SK-N-SH treated with all-trans-retinoic acid at 6 μM for 48 hours (cell line): ENCODE data around the gene C17orf78.

Experiments used
- ATAC-seq: fragments of 200-7000 bp; cut with Tn5 transposase; 3 replicates; pipeline ENCODE4 v1.9.1; 2020; ENCODE audit warnings: mild to moderate bottlenecking, moderate library complexity
- ARNTL ChIP-seq: fragments of 450-650 bp; formaldehyde crosslinking; IDR thresholded peaks from 2 replicates; pipeline ENCODE4 v1.5.0; 2020; ENCODE audit warnings: low read depth, mild to moderate bottlenecking, moderate library complexity, borderline replicate concordance
- CSDC2 ChIP-seq: fragments of 250-450 bp; sonication (Bioruptor Pico); IDR thresholded peaks from 2 replicates; pipeline ENCODE4 v1.5.0; 2020; ENCODE audit warnings: mild to moderate bottlenecking, moderate library complexity
- ESRRG ChIP-seq: fragments of 250-450 bp; sonication (Bioruptor Pico); IDR thresholded peaks from 2 replicates; pipeline ENCODE4 v1.6.1; 2021; ENCODE audit warnings: mild to moderate bottlenecking
- ISL1 ChIP-seq: fragments of 250-450 bp; sonication (Bioruptor Pico); IDR thresholded peaks from 2 replicates; pipeline ENCODE4 v2.1.2; 2022; ENCODE audit warnings: mild to moderate bottlenecking, moderate library complexity
- OSR1 ChIP-seq: fragments of 250-450 bp; sonication (Bioruptor Pico); IDR thresholded peaks from 2 replicates; pipeline ENCODE4 v1.8.0; 2022; ENCODE audit warnings: moderate library complexity, mild to moderate bottlenecking, inconsistent platforms
- PPARA ChIP-seq: fragments of 250-450 bp; sonication (Bioruptor Pico); IDR thresholded peaks from 2 replicates; pipeline ENCODE4 v1.5.0; 2020; ENCODE audit warnings: mild to moderate bottlenecking, borderline replicate concordance
- RARB ChIP-seq: fragments of 250-450 bp; sonication (Bioruptor Pico); IDR thresholded peaks from 2 replicates; pipeline ENCODE4 v1.8.0; 2021; ENCODE audit warnings: mild to moderate bottlenecking, moderate library complexity
- SNAI2 ChIP-seq: fragments of 250-450 bp; sonication (Bioruptor Pico); IDR thresholded peaks from 2 replicates; pipeline ENCODE4 v1.5.0; 2020; ENCODE audit warnings: mild to moderate bottlenecking, moderate library complexity
- TCF4 ChIP-seq: fragments of 250-450 bp; sonication (Bioruptor Pico); IDR thresholded peaks from 2 replicates; pipeline ENCODE4 v1.8.0; 2021; ENCODE audit warnings: mild to moderate bottlenecking, moderate library complexity, borderline replicate concordance
- TOX ChIP-seq: fragments of 250-450 bp; sonication (Bioruptor Pico); IDR thresholded peaks from 2 replicates; pipeline ENCODE4 v1.8.0; 2021; ENCODE audit warnings: mild to moderate bottlenecking, moderate library complexity, borderline replicate concordance
- ZFP3 ChIP-seq: fragments of 250-450 bp; sonication (Bioruptor Pico); IDR thresholded peaks from 2 replicates; pipeline ENCODE4 v1.5.0; 2020; ENCODE audit warnings: mild to moderate bottlenecking, moderate library complexity
- ZFP30 ChIP-seq: fragments of 450-650 bp; formaldehyde crosslinking; IDR thresholded peaks from 2 replicates; pipeline ENCODE4 v1.5.0; 2022; ENCODE audit warnings: mild to moderate bottlenecking, moderate library complexity
- ZNF565 ChIP-seq: fragments of 450-650 bp; formaldehyde crosslinking; conservative IDR thresholded peaks from 2 replicates; pipeline ENCODE4 v1.5.0; 2020; ENCODE audit warnings: low read depth, mild to moderate bottlenecking, moderate library complexity
- ZNF70 ChIP-seq: fragments of 450-650 bp; formaldehyde crosslinking; IDR thresholded peaks from 2 replicates; pipeline ENCODE4 v1.5.0; 2020; ENCODE audit warnings: mild to moderate bottlenecking, moderate library complexity
- ZNF8 ChIP-seq: fragments of 450-650 bp; formaldehyde crosslinking; IDR thresholded peaks from 2 replicates; pipeline ENCODE4 v1.5.0; 2020; ENCODE audit warnings: mild to moderate bottlenecking, moderate library complexity
- TF ChIP-seq, protein P1 (sequence below): fragments of 250-450 bp; sonication (Bioruptor Pico); IDR thresholded peaks from 2 replicates; pipeline ENCODE4 v1.8.0; 2020; ENCODE audit warnings: mild to moderate bottlenecking, moderate library complexity, borderline replicate concordance
- TF ChIP-seq, protein P2 (sequence below): fragments of 250-450 bp; sonication (Bioruptor Pico); IDR thresholded peaks from 2 replicates; pipeline ENCODE4 v1.5.1; 2021; ENCODE audit warnings: mild to moderate bottlenecking, moderate library complexity
- TF ChIP-seq, protein P3 (sequence below): fragments of 250-450 bp; sonication (Bioruptor Pico); IDR thresholded peaks from 2 replicates; pipeline ENCODE4 v1.8.0; 2021; ENCODE audit warnings: low read depth, mild to moderate bottlenecking, moderate library complexity, borderline replicate concordance
- TF ChIP-seq, protein P4 (sequence below): fragments of 250-450 bp; sonication (Bioruptor Pico); IDR thresholded peaks from 2 replicates; pipeline ENCODE4 v1.5.0; 2020; ENCODE audit warnings: mild to moderate bottlenecking, moderate library complexity
- TF ChIP-seq, protein P5 (sequence below): fragments of 250-450 bp; sonication (Bioruptor Pico); IDR thresholded peaks from 2 replicates; pipeline ENCODE4 v1.5.1; 2020; ENCODE audit warnings: low read depth, mild to moderate bottlenecking, moderate library complexity

The C17orf78 gene

DNA sequence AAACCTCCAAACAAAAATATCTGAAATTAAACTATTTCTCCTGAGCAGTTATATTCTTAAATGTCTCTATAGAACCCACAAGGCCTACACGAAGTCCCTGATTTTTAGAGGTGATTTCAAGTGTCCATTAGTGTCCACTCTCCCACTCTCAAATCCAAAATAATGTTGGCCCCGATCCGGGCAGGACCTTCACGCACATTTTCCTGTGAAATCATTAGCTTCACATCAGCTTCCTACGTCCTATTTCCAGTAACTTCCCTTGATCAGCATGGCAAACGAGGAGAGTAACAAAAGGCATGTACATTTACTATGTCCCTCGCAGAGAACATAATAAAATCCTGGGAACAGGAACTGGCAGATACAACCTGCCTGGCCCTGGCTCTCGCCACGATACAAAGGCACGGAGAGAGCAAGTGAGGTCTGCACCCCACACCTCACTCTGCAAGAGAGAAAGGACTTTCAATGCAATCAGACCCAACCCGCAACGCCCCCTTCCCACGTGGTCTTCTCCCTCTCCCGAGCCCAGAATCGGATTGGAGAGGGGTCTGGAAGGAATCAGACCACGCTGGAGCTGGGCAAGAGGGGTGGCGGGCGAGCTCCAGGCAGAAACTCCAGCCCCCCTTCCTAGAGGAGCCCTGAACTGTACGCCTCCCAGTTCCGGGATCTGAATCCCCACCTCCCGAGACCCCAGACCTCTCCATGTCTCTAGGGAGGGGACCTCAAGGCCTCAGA, 17.5 kb upstream of the C17orf78 start:
- peak; percentile 68 for ATAC-seq
- TF ChIP-seq ZNF8 (CRISPR knock-in tag), result no peak
- TF ChIP-seq ESRRG, result no peak
- TF ChIP-seq, protein P1, sequence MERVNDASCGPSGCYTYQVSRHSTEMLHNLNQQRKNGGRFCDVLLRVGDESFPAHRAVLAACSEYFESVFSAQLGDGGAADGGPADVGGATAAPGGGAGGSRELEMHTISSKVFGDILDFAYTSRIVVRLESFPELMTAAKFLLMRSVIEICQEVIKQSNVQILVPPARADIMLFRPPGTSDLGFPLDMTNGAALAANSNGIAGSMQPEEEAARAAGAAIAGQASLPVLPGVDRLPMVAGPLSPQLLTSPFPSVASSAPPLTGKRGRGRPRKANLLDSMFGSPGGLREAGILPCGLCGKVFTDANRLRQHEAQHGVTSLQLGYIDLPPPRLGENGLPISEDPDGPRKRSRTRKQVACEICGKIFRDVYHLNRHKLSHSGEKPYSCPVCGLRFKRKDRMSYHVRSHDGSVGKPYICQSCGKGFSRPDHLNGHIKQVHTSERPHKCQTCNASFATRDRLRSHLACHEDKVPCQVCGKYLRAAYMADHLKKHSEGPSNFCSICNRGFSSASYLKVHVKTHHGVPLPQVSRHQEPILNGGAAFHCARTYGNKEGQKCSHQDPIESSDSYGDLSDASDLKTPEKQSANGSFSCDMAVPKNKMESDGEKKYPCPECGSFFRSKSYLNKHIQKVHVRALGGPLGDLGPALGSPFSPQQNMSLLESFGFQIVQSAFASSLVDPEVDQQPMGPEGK (CRISPR knock-in tag), result no peak
- no peak for TF ChIP-seq PPARA
- TF ChIP-seq TCF4 (CRISPR knock-in tag), result no peak
- TF ChIP-seq ZFP3, result no peak
- no peak for TF ChIP-seq SNAI2 (CRISPR knock-in tag)
- TF ChIP-seq, protein P2, sequence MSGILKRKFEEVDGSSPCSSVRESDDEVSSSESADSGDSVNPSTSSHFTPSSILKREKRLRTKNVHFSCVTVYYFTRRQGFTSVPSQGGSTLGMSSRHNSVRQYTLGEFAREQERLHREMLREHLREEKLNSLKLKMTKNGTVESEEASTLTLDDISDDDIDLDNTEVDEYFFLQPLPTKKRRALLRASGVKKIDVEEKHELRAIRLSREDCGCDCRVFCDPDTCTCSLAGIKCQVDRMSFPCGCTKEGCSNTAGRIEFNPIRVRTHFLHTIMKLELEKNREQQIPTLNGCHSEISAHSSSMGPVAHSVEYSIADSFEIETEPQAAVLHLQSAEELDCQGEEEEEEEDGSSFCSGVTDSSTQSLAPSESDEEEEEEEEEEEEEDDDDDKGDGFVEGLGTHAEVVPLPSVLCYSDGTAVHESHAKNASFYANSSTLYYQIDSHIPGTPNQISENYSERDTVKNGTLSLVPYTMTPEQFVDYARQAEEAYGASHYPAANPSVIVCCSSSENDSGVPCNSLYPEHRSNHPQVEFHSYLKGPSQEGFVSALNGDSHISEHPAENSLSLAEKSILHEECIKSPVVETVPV (CRISPR knock-in tag), result no peak
- no peak for TF ChIP-seq ARNTL
- TF ChIP-seq ZNF70 (CRISPR knock-in tag), result no peak

DNA sequence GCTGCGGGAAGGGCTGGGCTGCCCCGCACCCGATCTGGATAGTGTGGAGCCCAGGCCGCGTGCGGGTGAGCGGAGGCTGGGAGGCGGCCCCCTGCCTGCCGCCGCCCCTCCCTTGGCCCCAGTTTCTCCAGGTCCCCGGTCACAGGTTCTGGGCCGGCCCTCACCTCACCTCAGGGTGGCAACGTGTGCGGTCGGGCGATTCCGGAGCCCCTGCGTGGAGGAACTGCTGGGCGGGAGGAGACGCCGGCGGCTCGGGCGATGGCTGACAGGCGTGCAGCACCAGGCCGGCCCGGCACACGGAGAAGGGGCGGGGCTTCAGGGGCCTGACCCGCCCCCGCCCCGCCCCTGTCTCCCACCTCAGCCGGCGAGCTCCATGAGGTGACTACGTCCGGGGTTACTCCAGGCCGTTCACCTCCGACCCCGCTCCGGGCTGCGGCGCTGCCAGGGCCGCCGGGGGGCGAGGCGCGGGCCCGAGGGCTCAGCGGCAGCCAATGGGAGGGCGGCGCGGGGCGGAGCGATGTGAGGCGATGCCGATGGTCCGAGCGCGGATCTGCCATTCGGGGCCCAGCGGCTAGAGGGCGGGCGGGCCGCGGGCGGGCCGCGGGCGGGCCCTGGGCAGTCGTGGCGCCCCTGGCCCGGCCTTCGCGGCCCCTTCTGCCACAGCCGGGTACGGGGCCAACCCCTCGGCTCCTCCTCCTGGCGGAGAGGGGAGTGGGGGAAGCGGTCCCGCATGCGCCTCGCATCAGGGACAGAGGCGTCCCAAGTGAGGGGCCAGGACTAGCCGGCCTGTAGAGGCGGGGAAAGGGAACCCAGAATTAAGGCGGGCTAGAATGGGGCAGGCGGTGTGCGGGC, 16.7 kb upstream of the C17orf78 start:
- TF ChIP-seq RARB (CRISPR knock-in tag), result no peak
- TF ChIP-seq, protein P3, sequence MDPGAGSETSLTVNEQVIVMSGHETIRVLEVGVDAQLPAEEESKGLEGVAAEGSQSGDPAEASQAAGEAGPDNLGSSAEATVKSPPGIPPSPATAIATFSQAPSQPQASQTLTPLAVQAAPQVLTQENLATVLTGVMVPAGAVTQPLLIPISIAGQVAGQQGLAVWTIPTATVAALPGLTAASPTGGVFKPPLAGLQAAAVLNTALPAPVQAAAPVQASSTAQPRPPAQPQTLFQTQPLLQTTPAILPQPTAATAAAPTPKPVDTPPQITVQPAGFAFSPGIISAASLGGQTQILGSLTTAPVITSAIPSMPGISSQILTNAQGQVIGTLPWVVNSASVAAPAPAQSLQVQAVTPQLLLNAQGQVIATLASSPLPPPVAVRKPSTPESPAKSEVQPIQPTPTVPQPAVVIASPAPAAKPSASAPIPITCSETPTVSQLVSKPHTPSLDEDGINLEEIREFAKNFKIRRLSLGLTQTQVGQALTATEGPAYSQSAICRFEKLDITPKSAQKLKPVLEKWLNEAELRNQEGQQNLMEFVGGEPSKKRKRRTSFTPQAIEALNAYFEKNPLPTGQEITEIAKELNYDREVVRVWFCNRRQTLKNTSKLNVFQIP, result no peak
- TF ChIP-seq ZFP30 (CRISPR knock-in tag), result no peak
- no peak for TF ChIP-seq ISL1 (CRISPR knock-in tag)
- TF ChIP-seq, protein P2 (CRISPR knock-in tag), result no peak
- TF ChIP-seq ZFP3, result no peak
- no peak for TF ChIP-seq CSDC2
- no peak for TF ChIP-seq TOX (CRISPR knock-in tag)
- TF ChIP-seq, protein P4, sequence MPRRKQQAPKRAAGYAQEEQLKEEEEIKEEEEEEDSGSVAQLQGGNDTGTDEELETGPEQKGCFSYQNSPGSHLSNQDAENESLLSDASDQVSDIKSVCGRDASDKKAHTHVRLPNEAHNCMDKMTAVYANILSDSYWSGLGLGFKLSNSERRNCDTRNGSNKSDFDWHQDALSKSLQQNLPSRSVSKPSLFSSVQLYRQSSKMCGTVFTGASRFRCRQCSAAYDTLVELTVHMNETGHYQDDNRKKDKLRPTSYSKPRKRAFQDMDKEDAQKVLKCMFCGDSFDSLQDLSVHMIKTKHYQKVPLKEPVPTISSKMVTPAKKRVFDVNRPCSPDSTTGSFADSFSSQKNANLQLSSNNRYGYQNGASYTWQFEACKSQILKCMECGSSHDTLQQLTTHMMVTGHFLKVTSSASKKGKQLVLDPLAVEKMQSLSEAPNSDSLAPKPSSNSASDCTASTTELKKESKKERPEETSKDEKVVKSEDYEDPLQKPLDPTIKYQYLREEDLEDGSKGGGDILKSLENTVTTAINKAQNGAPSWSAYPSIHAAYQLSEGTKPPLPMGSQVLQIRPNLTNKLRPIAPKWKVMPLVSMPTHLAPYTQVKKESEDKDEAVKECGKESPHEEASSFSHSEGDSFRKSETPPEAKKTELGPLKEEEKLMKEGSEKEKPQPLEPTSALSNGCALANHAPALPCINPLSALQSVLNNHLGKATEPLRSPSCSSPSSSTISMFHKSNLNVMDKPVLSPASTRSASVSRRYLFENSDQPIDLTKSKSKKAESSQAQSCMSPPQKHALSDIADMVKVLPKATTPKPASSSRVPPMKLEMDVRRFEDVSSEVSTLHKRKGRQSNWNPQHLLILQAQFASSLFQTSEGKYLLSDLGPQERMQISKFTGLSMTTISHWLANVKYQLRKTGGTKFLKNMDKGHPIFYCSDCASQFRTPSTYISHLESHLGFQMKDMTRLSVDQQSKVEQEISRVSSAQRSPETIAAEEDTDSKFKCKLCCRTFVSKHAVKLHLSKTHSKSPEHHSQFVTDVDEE, result no peak
- TF ChIP-seq SNAI2 (CRISPR knock-in tag), result no peak
- TF ChIP-seq ZNF565 (CRISPR knock-in tag), result no peak
- no peak for TF ChIP-seq ZNF8 (CRISPR knock-in tag)
- no peak for TF ChIP-seq TCF4 (CRISPR knock-in tag)
- no peak for TF ChIP-seq PPARA
- no peak for TF ChIP-seq OSR1 (CRISPR knock-in tag)
- TF ChIP-seq, protein P5, sequence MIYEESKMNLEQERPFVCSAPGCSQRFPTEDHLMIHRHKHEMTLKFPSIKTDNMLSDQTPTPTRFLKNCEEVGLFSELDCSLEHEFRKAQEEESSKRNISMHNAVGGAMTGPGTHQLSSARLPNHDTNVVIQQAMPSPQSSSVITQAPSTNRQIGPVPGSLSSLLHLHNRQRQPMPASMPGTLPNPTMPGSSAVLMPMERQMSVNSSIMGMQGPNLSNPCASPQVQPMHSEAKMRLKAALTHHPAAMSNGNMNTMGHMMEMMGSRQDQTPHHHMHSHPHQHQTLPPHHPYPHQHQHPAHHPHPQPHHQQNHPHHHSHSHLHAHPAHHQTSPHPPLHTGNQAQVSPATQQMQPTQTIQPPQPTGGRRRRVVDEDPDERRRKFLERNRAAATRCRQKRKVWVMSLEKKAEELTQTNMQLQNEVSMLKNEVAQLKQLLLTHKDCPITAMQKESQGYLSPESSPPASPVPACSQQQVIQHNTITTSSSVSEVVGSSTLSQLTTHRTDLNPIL, result no peak
- TF ChIP-seq ARNTL, result no peak
- TF ChIP-seq, protein P1 (CRISPR knock-in tag), result no peak
- TF ChIP-seq ESRRG, result no peak
- ATAC-seq, result peak; percentile 92
